Esophagus squamous epithelium (tissue), 4 donors: ENCODE data around the gene TOGARAM2.

ENCODE experiments used
- CTCF ChIP-seq, 6 experiments: fragments of 450-650 bp in 4 of 6; fragments of 200-600 bp in 2 of 6; sonication (generic) in 2 of 6; IDR thresholded peaks; one replicate each; pipeline ENCODE4 v1.5.1; 2016 to 2019; ENCODE audit warnings: antibody characterized with exemption in 6 of 6, mild to moderate bottlenecking in 4 of 6, moderate library complexity in 4 of 6
- POLR2A ChIP-seq, 4 donors: fragments of 450-650 bp; IDR thresholded peaks; one replicate each; pipeline ENCODE4 v1.6.1; 2017; ENCODE audit warnings: antibody characterized with exemption in 4 of 4, mild to moderate bottlenecking in 4 of 4, moderate library complexity in 3 of 4

GRCh38 chr2:29015701-29016470 lies 34.8 kb downstream of the TOGARAM2 start:
- TF ChIP-seq CTCF (IDR thresholded peaks at IDR 0.05) (no peak), POLR2A (IDR thresholded peaks at IDR 0.05) (no peak)
